ENCODE measurements around the gene SESTD1.

DNA sequence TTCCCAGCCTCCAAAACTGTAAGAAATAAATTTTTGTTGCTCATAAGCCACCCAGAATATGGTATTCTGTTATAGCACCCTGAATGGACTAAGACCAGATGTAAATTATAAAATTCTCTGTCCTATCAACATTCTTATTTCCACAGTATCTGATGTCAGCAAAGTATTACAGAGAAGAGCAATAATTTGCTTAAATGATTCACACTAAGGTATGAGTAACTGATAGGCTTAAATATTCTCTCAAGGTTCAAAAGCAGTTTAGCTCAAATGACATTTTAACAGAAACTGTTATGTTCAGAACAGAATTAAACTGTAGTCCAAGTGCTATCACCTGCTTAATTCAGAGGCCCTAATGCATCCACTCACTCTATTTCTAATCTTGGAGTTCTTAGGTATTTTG, 12.8 kb downstream of the SESTD1 start:
- TF ChIP-seq, protein P1, sequence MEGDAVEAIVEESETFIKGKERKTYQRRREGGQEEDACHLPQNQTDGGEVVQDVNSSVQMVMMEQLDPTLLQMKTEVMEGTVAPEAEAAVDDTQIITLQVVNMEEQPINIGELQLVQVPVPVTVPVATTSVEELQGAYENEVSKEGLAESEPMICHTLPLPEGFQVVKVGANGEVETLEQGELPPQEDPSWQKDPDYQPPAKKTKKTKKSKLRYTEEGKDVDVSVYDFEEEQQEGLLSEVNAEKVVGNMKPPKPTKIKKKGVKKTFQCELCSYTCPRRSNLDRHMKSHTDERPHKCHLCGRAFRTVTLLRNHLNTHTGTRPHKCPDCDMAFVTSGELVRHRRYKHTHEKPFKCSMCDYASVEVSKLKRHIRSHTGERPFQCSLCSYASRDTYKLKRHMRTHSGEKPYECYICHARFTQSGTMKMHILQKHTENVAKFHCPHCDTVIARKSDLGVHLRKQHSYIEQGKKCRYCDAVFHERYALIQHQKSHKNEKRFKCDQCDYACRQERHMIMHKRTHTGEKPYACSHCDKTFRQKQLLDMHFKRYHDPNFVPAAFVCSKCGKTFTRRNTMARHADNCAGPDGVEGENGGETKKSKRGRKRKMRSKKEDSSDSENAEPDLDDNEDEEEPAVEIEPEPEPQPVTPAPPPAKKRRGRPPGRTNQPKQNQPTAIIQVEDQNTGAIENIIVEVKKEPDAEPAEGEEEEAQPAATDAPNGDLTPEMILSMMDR (conservative IDR thresholded peaks at IDR 0.05; ENCODE audit: low read depth, low read length) = no peak
- TF ChIP-seq EZH2 (IDR thresholded peaks at IDR 0.05; ENCODE audit: borderline replicate concordance, low read depth, low read length, poor library complexity, severe bottlenecking) = no peak

Measured in A673 (cell line).